Posterior vena cava (tissue), 2 donors: Measurements from ENCODE around the gene MTOR. TPM values are rescaled to one million over a fixed set of nuclear protein-coding genes. Genes with fewer than 3 reads are reported as not detected.
"Not testable (repeated sequence)": the region's sequence is repeated elsewhere in the genome, so short reads cannot be mapped to it uniquely, and the experiment has no call there.

Experiments
- DNase-seq: peaks from one replicate; pipeline ENCODE4 v3.0.0-alpha.2; 2020; ENCODE audit warnings: low spot score
- intact Hi-C, 2 donors: fragments of 100-400 bp; cut with DNase I; formaldehyde crosslinking; loops; one replicate each; pipeline versions ENCODE4 v1.14.1 to v1.14.2; 2022 to 2023
- total RNA-seq, 2 donors: library from RNA; stranded (reverse); fragmentation: NEBNext Ultra II Directional; extraction: Animal tissue kit (Norgen Biotek cat#: 25700); gene quantifications; one replicate each; pipeline ENCODE4 v1.2.1, GENCODE V29; 2021
- donor health status: DM: yes; HTN: yes; CAD: no.
- donor health status: DM: yes; HTN: yes; CAD: no.

Gene MTOR
- total RNA-seq, 2 donors from 2014 or later: 26.3 to 26.7 TPM

DNA sequence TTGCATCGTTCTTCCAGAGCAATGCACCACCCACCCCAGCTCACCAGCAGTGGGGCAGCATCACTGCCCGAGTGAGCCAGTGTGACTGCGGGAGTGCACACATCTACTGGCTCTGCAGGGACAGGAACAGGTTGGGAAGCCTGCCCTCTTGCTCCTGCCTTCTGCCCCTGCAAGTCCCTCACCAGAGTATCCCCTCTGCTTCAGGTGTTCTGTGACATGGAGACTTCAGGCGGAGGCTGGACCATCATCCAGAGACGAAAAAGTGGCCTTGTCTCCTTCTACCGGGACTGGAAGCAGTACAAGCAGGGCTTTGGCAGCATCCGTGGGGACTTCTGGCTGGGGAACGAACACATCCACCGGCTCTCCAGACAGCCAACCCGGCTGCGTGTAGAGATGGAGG is 69.0 kb downstream of the MTOR start:
- intact Hi-C loops: no loop called here

GRCh38 chr1:11188858-11189451 is 73.4 kb downstream of the MTOR start, which contains the start of gene ANGPTL7:
Gene ANGPTL7 (plus strand): TSS chr1:11189355. CDS start chr1:11189580, 225 bp downstream.
- intact Hi-C loops: no loop called here
- no peak for DNase-seq

More for the DNA sequence above, 69.0 kb downstream of the MTOR start:
- no peak for DNase-seq

DNA sequence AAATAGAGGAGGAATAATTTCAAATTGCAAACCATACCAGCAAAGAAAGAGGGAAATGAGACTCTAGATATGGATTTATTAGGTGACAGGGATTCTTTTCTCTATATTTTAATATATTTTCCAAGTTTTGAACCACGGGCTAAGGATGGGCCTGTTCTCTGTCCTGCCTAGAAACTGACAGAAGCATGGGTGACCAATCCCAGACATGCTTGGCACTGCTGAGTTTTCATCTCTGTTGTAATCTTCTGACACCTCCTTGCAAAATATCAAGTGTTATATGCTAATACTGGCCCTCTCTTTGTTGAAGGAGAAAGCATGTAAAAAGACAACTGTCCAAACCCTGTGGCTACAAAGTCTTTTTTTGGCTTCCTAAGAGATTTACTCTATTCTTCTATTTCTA is 74.0 kb downstream of the MTOR start:
- DNase-seq: no peak
- intact Hi-C loops: no loop called here

GRCh38 chr1:11187931-11188330 is 74.4 kb downstream of the MTOR start:
- intact Hi-C loops: no loop called here
- no peak for DNase-seq

DNA sequence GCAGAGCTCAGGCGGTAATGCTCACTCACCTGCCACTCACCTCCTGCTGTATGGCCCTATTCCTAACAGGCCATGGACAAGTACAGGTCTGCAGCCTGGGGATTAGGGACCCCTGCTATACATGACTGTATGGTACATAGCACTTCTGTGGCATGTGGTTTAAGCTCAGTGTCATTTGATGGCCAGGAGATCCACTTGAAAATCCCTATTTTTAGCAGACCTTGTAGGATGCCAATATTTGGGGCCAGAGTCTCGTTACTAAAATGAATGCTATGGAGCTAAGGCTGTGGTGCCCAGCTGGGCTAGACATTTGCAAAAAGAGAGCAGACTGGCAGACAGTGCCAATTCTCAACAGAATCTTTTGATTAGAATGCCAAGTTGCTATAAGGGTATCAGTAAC is 74.9 kb downstream of the MTOR start:
- no peak for DNase-seq
- intact Hi-C loops: no loop called here

DNA sequence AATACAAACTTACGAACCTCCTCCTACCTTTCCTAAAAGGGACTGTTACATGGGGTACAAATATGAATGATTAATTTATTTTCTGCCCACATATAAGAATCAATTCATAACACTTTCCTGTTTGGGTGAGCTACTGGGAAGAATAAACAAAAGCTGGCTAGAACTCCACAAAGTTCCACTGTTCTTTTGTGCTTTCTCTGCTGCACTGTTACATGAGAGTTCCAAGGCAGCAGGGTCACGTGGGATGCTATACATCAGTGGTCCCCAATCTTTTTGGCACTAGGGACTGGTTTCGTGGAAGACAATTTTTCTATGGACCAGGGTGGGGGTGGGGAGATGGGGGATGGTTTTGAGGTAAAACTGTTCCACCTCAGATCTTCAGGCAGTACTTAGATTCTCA is 75.4 kb downstream of the MTOR start:
- intact Hi-C loops: no loop called here
- no peak for DNase-seq

DNA sequence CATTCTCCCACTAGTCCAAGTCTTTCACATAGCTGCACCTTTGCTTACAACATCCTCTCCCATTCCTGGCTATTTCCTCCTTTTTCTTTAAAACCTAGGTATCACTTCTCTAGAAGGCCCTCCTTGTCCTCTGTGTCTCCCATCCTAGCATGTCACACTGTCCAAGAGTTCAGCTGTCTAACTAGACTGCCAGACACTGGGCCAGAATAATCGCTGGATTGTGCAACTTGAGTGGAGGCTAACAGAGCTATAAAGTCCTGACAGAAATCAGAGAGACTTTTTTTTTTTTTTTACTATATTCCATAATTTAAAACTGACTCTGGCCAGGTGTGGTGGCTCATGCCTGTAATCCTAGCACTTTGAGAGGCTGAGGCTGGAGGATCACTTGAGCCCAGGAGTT is 77.4 kb downstream of the MTOR start:
- intact Hi-C loops: no loop called here
- no peak for DNase-seq

DNA sequence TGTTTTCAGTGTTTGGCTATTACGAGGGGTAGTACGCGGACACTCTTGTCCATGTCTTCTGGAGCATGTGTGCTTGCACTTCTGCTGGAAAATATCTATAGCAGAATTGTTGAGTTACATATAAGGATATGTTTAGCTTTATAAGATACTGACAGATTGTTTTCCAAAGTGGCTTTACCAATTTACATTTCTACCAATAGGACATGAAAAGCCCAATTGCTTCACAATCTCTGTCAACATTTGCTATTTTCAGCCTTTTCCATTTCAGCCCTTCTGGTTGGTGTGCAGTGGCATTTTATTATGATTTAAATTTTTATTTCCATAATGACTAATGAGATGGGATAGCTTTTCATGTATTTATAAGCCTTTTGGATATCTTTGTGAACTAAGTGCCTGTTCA is 79.5 kb downstream of the MTOR start:
- intact Hi-C loops: no loop called here
- DNase-seq: no peak

DNA sequence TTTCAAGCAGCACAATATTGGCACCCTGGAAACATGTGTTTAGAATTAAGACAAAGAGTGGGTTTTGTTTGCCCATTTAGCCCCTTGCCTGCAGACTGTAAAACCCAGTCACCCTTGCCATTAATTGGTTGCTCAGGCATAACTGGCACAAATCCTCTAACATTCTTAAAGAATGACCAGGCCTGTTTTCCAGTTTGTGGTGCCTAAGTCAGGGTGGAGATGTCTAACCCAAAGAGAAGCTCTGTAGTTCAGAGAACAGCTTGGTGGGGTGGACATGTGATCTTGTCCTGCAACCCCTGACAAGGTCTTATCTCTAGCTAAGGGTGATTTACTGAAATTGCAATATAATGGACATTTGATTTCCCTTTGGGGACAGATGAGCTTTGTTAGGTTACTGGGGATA is 82.0 kb downstream of the MTOR start:
- intact Hi-C loops: no loop called here
- no peak for DNase-seq

DNA sequence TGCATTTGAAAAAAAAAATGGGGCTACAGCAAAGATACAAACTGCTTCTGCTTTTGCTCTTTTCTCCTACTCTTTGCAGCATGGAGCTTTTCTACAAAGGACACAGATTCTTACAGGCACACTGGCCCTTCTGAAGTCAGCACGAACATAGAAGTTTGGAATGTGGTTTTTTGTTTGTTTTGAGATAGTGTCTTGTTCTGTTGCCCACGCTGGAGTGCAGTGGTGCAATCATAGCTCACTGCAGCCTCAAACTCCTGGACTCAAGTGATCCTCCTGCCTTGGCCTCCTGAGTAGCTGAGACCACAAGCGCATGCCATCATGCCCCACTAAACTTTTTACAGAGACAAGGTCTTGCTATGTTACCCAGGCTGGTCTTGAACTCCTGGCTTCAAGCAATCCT is 82.6 kb downstream of the MTOR start:
- intact Hi-C loops, DNase-seq: not testable (repeated sequence)

GRCh38 chr1:11179125-11179524 is 83.2 kb downstream of the MTOR start:
- no peak for DNase-seq
- intact Hi-C loops: no loop called here

GRCh38 chr1:11178021-11179015 is 84.0 kb downstream of the MTOR start:
- DNase-seq: no peak
- intact Hi-C loops: no loop called here

- intact Hi-C loops: no loop called here
Observed at GRCh38 chr1:11176081-11176706, 86.2 kb downstream of the MTOR start.

DNA sequence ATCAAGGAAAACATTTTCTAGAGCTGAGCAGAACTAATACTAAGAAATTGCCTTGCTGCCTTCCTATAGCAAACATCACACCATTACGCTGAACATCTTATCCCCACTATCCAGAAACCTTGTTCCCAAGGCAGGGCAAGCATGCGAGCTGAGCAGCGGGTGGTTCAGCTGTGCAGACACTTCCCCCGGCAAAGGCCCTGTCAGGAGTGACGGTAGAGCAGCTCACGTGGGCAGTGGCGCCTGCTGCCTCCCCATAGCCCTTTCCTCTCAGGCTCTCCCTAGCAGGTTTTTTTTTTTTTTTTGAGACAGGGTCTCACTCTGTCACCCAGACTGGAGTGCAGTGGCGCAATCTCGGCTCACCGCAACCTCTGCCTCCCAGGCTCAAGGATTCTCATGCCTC is 86.9 kb downstream of the MTOR start:
- DNase-seq: no peak
- intact Hi-C loops: no loop called here

More at GRCh38 chr1:11176081-11176706, 86.2 kb downstream of the MTOR start:
- no peak for DNase-seq

DNA sequence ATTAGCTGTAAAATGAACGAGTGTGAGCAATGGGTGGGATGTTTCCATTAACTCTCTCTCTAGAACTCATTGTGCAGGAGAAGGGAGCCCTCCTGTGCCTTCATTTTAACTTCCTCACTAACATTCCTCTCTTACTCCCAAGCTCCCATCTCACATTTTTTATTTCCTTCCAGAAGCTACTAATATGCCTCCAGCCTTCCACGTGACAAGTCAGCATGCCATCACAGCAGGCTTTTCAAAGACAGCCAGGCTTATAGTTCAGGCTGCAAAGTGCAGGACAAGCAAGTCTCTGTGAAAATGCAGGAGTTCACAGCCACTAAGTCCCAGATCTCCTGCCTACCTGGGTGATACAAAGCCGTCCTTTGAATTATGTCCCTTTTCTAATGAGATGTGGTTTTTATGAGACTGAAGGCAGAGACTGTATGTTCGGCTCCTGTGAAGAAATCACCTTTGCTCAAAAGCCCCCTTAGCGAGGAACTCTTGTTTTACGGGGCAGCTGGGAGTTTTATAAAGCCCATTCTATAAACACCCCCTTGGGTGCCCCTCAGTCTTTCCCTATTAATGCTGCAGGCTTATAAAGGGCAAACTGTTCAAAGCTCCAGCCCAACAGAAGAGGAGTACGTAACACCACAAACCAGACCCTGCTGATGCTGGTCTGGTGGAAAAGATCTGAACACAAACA is 87.9 kb downstream of the MTOR start:
- intact Hi-C loops: no loop called here
- DNase-seq: no peak

GRCh38 chr1:11170102-11170501 is 92.2 kb downstream of the MTOR start:
- intact Hi-C loops: no loop called here
- DNase-seq: no peak

GRCh38 chr1:11169202-11169601 is 93.1 kb downstream of the MTOR start:
- DNase-seq: no peak
- intact Hi-C loops: no loop called here

GRCh38 chr1:11168731-11169130 is 93.6 kb downstream of the MTOR start:
- intact Hi-C loops: no loop called here
- no peak for DNase-seq

DNA sequence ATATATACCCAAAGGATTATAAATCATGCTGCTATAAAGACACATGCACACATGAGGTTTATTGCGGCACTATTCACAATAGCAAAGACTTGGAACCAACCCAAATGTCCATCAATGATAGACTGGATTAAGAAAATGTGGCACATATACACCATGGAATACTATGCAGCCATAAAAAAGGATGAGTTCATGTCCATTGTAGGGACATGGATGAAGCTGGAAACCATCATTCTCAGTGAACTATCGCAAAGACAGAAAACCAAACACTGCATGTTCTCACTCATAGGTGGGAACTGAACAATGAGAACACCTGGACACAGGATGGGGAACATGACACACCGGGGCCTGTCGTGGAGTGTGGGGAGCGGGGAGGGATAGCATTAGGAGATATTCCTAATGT is 95.6 kb downstream of the MTOR start:
- not testable (repeated sequence) for DNase-seq

GRCh38 chr1:11162752-11163151 is 99.6 kb downstream of the MTOR start:
- DNase-seq, intact Hi-C loops: not testable (repeated sequence)

More for the DNA sequence above, 95.6 kb downstream of the MTOR start:
- intact Hi-C loops: not testable (repeated sequence)
